Panc1 (cell line): ENCODE results near the gene LGI4. TPM values are rescaled to one million over a fixed set of nuclear protein-coding genes. Genes with fewer than 3 reads are reported as not detected.

Experiments used
- ATAC-seq: fragments of 200-7000 bp; cut with Tn5 transposase; 2 replicates; pipeline ENCODE4 v1.9.1; 2020; ENCODE audit warnings: mild to moderate bottlenecking, moderate library complexity
- BruUV-seq: library from RNA; stranded (reverse); fragments of 400-500 nt; replicated peaks from 2 replicates; lab custom pipeline; 2021; lab: Mats Ljungman, UMichigan
- CTCF ChIA-PET: fragments of 300-600 bp; sonication (Branson Sonifier 250); formaldehyde crosslinking; loops from one replicate; lab custom pipeline; 2022; ENCODE audit warnings: antibody characterized with exemption; lab: Charles Lee
- POLR2A ChIA-PET: fragments of 300-600 bp; sonication (Branson Sonifier 250); formaldehyde crosslinking; loops from one replicate; lab custom pipeline; 2022; ENCODE audit warnings: antibody characterized with exemption; lab: Charles Lee
- DNase-seq: peaks from one replicate; pipeline ENCODE4 v3.0.0-alpha.2; 2010; ENCODE audit warnings: low read depth, low spot score
- H3K27ac ChIP-seq: 2 replicates; pipeline ENCODE4 v1.5.1; 2011; ENCODE audit warnings: mild to moderate bottlenecking, low read length, inconsistent platforms
- H3K27me3 ChIP-seq: fragments of 200-500 bp; sonication (Bioruptor generic); 2 replicates; pipeline ENCODE4 v1.6.0; 2014; ENCODE audit warnings: low read length, inconsistent platforms; ENCODE audit not compliant: control insufficient read depth, insufficient read depth
- H3K36me3 ChIP-seq: fragments of 200-500 bp; sonication (Bioruptor generic); 2 replicates; pipeline ENCODE4 v1.5.1; 2014; ENCODE audit warnings: inconsistent platforms, mild to moderate bottlenecking, low read length, moderate library complexity; ENCODE audit not compliant: control insufficient read depth, insufficient read depth
- H3K4me1 ChIP-seq: 2 replicates; pipeline ENCODE4 v1.5.1; 2011; ENCODE audit warnings: inconsistent platforms, mild to moderate bottlenecking, low read length, moderate library complexity; ENCODE audit not compliant: control insufficient read depth, insufficient read depth
- H3K4me3 ChIP-seq, 2 experiments: 2 replicates each; pipeline ENCODE4 v1.5.1; 2011 to 2012; ENCODE audit warnings: low read depth in 2 of 2, low read length in 2 of 2, mild to moderate bottlenecking in 2 of 2, inconsistent platforms in 1 of 2, moderate library complexity in 1 of 2
- H3K9me3 ChIP-seq: fragments of 200-500 bp; sonication (Bioruptor generic); 2 replicates; pipeline ENCODE4 v1.5.1; 2014; ENCODE audit warnings: low read depth, mild to moderate bottlenecking, inconsistent platforms, low read length, moderate library complexity; ENCODE audit not compliant: control insufficient read depth, insufficient read depth
- CTCF ChIP-seq: fragments of 450-650 bp; IDR thresholded peaks from 2 replicates; pipeline ENCODE4 v1.5.1; 2017; ENCODE audit warnings: mild to moderate bottlenecking
- POLR2AphosphoS5 ChIP-seq: IDR thresholded peaks from 2 replicates; pipeline ENCODE4 v1.6.1; 2012; ENCODE audit warnings: mild to moderate bottlenecking, low read depth, low read length, moderate library complexity
- REST ChIP-seq, 2 experiments: IDR thresholded peaks; 2 replicates each; pipeline ENCODE4 v1.6.1; 2011 to 2012; ENCODE audit warnings: low read depth in 2 of 2, control low read depth in 1 of 2, low read length in 1 of 2, mild to moderate bottlenecking in 1 of 2, moderate library complexity in 1 of 2; ENCODE audit not compliant: insufficient read depth in 1 of 2
- SIN3A ChIP-seq: IDR thresholded peaks from 2 replicates; pipeline ENCODE4 v1.6.1; 2012; ENCODE audit warnings: low read depth, mild to moderate bottlenecking, low read length, moderate library complexity, borderline replicate concordance; ENCODE audit not compliant: insufficient read depth
- TCF7L2 ChIP-seq: IDR thresholded peaks from 2 replicates; pipeline ENCODE4 v1.6.1; 2011; ENCODE audit warnings: mild to moderate bottlenecking, low read depth, low read length, inconsistent platforms
- in situ Hi-C: cut with HindIII; loops from 2 replicates; pipeline ENCODE4 v1.10.0; 2016; ENCODE audit warnings: low sequenced_read_pairs, low pct_unique_long_range_greater_than_20kb
- intact Hi-C: fragments of 100-400 bp; cut with micrococcal nuclease; formaldehyde crosslinking; loops from one replicate; pipeline ENCODE4 v1.10.0; 2022; ENCODE audit not compliant: unreplicated experiment
- total RNA-seq: library from RNA; stranded (reverse); gene quantifications from one replicate; pipeline ENCODE4 v1.2.1, GENCODE V29; 2021; ENCODE audit not compliant: unreplicated experiment

Gene LGI4
- total RNA-seq, 1 experiment from 2014 or later: 0.18 TPM

GRCh38 chr19:35079826-35080225 lies 55.0 kb downstream of the LGI4 start:
- POLR2A ChIA-PET: no interaction called here
- CTCF ChIA-PET: no interaction called here
- ATAC-seq (no peak), DNase-seq (no peak)
- no peaks in the 10 kb centered on the region for H3K36me3 ChIP-seq
- intact Hi-C loops: no loop called here
- no peak for TF ChIP-seq REST (IDR thresholded peaks at IDR 0.05; ENCODE audit: insufficient read depth in 1 of 2, low read depth in 2 of 2, low read length in 1 of 2)
- no peak for TF ChIP-seq CTCF
- H3K27me3 ChIP-seq: no peaks in the 10 kb centered on the region; the same call in 1 of the 2 replicates
- H3K4me1 ChIP-seq: no peaks in the 10 kb centered on the region
- no peak overlapping the region for H3K27ac ChIP-seq
- BruUV-seq: no TSS peak
- no peaks in the 10 kb centered on the region for H3K9me3 ChIP-seq
- in situ Hi-C loops: no loop called here
- no peak overlapping the region for H3K4me3 ChIP-seq

- H3K4me1 ChIP-seq: no peaks in the 10 kb centered on the region
- CTCF ChIA-PET: no interaction called here
- no peak overlapping the region for H3K27ac ChIP-seq
- no TSS peak for BruUV-seq
- intact Hi-C loops: no loop called here
- H3K27me3 ChIP-seq: no peaks in the 10 kb centered on the region; the same call in 1 of the 2 replicates
- no peak for ATAC-seq
- POLR2A ChIA-PET: interaction anchor here (0.7 kb wide), 1 partner anchor 824 kb away, joined by 3 read pairs; no protein-coding TSS in a partner anchor
- no peak for DNase-seq
- H3K9me3 ChIP-seq: no peaks in the 10 kb centered on the region
- no peaks in the 10 kb centered on the region for H3K36me3 ChIP-seq
- H3K4me3 ChIP-seq: no peak overlapping the region
- in situ Hi-C loops: no loop called here
- TF ChIP-seq SIN3A (no peak), REST (IDR thresholded peaks at IDR 0.05; ENCODE audit: insufficient read depth in 1 of 2, low read depth in 2 of 2, low read length in 1 of 2) (no peak), POLR2AphosphoS5 (no peak), TCF7L2 (no peak), CTCF (no peak)
Observed at GRCh38 chr19:35077411-35078223, 57.2 kb downstream of the LGI4 start.
